Lung (tissue), 12 donors: ENCODE data around the gene ZNF431. TPM values are rescaled to one million over a fixed set of nuclear protein-coding genes. Genes with fewer than 3 reads are reported as not detected.

Experiments used
- ATAC-seq: fragments of 200-7000 bp; cut with Tn5 transposase; one replicate; pipeline ENCODE4 v1.9.1; 2020; ENCODE audit warnings: moderate number of reproducible peaks; ENCODE audit not compliant: insufficient read depth, low FRiP score
- DNase-seq, 3 donors: peaks; one replicate each; pipeline ENCODE4 v3.0.0-alpha.2; 2013 to 2017
- H3K27ac ChIP-seq, 2 donors: one replicate each; pipeline ENCODE4 v1.5.1; 2013; ENCODE audit warnings: mild to moderate bottlenecking in 2 of 2, moderate library complexity in 2 of 2, control low read depth in 1 of 2, inconsistent platforms in 1 of 2, low read depth in 1 of 2, low read length in 1 of 2
- H3K27me3 ChIP-seq, 3 donors: one replicate each; pipeline ENCODE4 v1.5.1; 2013; ENCODE audit warnings: low read length in 2 of 3; ENCODE audit not compliant: control insufficient read depth in 3 of 3, insufficient read depth in 3 of 3
- H3K36me3 ChIP-seq, 4 donors: one replicate each; pipeline ENCODE4 v1.5.1; 2013; ENCODE audit warnings: low read length in 4 of 4, mild to moderate bottlenecking in 1 of 4, moderate library complexity in 1 of 4; ENCODE audit not compliant: control insufficient read depth in 4 of 4, insufficient read depth in 4 of 4
- H3K4me1 ChIP-seq, 5 donors: one replicate each; pipeline ENCODE4 v1.5.1; 2013; ENCODE audit warnings: low read length in 5 of 5, mild to moderate bottlenecking in 2 of 5, moderate library complexity in 1 of 5; ENCODE audit not compliant: control insufficient read depth in 5 of 5, insufficient read depth in 5 of 5
- H3K4me3 ChIP-seq: one replicate; pipeline ENCODE4 v1.5.1; 2013; ENCODE audit warnings: mild to moderate bottlenecking, control low read depth, moderate library complexity
- H3K9ac ChIP-seq, 2 donors: one replicate each; pipeline ENCODE4 v1.5.1; 2013; ENCODE audit warnings: low read length in 2 of 2, control low read depth in 1 of 2; ENCODE audit not compliant: insufficient read depth in 1 of 2
- H3K9me3 ChIP-seq, 4 donors: one replicate each; pipeline ENCODE4 v1.5.1; 2013; ENCODE audit warnings: low read length in 3 of 4, mild to moderate bottlenecking in 1 of 4, moderate library complexity in 1 of 4; ENCODE audit not compliant: control insufficient read depth in 4 of 4, insufficient read depth in 3 of 4
- WGBS, 2 donors: extraction: QIAGEN DNeasy Blood & Tissue Kit; methylation state at CpG; one replicate each; pipeline ENCODE4 v1.1.7; 2013; 5-methylcytosine and 5-hydroxymethylcytosine counted together
- polyA plus RNA-seq, 2 donors: library from polyadenylated mRNA; stranded (reverse); fragments of 200-250 nt; gene quantifications; one replicate each; pipeline ENCODE4 v1.2.1, GENCODE V29; 2013
- total RNA-seq, 2 donors: library from RNA; depleted of rRNA in 1 of 2; stranded (reverse); fragments of >200 nt in 1 of 2; gene quantifications; one replicate each; pipeline ENCODE4 v1.2.1, GENCODE V29; 2014 to 2021
- TF ChIP-seq, protein P1 (sequence below): IDR thresholded peaks from 2 replicates; pipeline ENCODE4 v1.5.1; 2012; ENCODE audit warnings: mild to moderate bottlenecking; ENCODE audit errors: control extremely low read depth, extremely low read depth
- donor health status: control.
- donor health status: control.
- donor health status: Bipolar disorder and iron deficiency.
- donor health status: healthy.
- donor health status: DM: yes; HTN: yes; CAD: no.

The ZNF431 gene
- total and polyA plus RNA-seq, 4 donors, result 3.5 to 36.2 (median 19.4) TPM

DNA sequence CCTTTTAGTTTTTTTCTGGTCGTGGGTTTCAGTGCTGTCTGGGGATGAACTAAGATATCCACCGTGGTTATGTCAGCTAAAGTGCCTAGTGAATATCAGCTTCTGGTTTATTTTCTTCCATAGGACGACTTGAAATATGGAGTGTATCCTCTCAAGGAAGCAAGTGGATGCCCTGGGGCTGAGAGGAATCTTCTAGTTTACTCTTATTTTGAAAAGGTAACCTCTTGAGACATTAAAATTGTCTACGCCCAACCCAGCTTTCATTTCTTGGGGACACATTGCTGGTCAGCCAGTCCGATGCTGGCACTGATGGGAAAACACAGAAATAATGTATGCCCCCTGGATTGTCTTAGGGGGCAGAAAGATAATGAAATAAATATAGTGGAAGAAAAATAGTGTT lies 1.6 kb downstream of the ZNF431 start:
- H3K27ac ChIP-seq, result no peak overlapping the region
- TF ChIP-seq, protein P1, sequence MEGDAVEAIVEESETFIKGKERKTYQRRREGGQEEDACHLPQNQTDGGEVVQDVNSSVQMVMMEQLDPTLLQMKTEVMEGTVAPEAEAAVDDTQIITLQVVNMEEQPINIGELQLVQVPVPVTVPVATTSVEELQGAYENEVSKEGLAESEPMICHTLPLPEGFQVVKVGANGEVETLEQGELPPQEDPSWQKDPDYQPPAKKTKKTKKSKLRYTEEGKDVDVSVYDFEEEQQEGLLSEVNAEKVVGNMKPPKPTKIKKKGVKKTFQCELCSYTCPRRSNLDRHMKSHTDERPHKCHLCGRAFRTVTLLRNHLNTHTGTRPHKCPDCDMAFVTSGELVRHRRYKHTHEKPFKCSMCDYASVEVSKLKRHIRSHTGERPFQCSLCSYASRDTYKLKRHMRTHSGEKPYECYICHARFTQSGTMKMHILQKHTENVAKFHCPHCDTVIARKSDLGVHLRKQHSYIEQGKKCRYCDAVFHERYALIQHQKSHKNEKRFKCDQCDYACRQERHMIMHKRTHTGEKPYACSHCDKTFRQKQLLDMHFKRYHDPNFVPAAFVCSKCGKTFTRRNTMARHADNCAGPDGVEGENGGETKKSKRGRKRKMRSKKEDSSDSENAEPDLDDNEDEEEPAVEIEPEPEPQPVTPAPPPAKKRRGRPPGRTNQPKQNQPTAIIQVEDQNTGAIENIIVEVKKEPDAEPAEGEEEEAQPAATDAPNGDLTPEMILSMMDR, result no peak
- no peak overlapping the region for H3K4me3 ChIP-seq
- no peak overlapping the region for H3K9ac ChIP-seq
- no peaks in the 10 kb centered on the region for H3K9me3 ChIP-seq
- peaks cover 4 to 36% (median 14%) of the 10 kb centered on the region in 4 donors for H3K36me3 ChIP-seq
- ATAC-seq (no peak), DNase-seq (no peak)
- H3K4me1 ChIP-seq, result peaks cover 0 to 5% (median 2%) of the 10 kb centered on the region in 5 donors
- 83 to 92% methylated on average over 5 of the region's 5 CpGs for WGBS, 2 donors
- no peaks in the 10 kb centered on the region for H3K27me3 ChIP-seq

GRCh38 chr19:21143854-21144253 lies 2.0 kb downstream of the ZNF431 start:
- H3K27me3 ChIP-seq, result no peaks in the 10 kb centered on the region
- no peak overlapping the region for H3K9ac ChIP-seq
- no peak overlapping the region for H3K27ac ChIP-seq
- no peak for DNase-seq
- peaks cover 4 to 40% (median 17%) of the 10 kb centered on the region in 4 donors for H3K36me3 ChIP-seq
- 76 to 100% methylated on average over 1 of the region's 1 CpG for WGBS, 2 donors
- ATAC-seq, result no peak
- TF ChIP-seq, protein P1, result no peak
- H3K4me3 ChIP-seq, result no peak overlapping the region
- H3K9me3 ChIP-seq, result no peaks in the 10 kb centered on the region
- H3K4me1 ChIP-seq, result peaks cover 0 to 5% (median 2%) of the 10 kb centered on the region in 5 donors

GRCh38 chr19:21147540-21147939 lies 5.7 kb downstream of the ZNF431 start:
- H3K36me3 ChIP-seq, result peaks cover 12 to 58% (median 27%) of the 10 kb centered on the region in 4 donors
- no peak overlapping the region for H3K9ac ChIP-seq
- WGBS, 2 donors, result 92 to 93% methylated on average over 1 of the region's 1 CpG
- H3K4me1 ChIP-seq, result peaks cover 0 to 5% (median 2%) of the 10 kb centered on the region in 5 donors
- no peak for ATAC-seq
- H3K27me3 ChIP-seq, result no peaks in the 10 kb centered on the region
- no peak for DNase-seq
- H3K27ac ChIP-seq, result no peak overlapping the region
- H3K9me3 ChIP-seq, result peaks cover 0 to 3% (median 0%) of the 10 kb centered on the region in 4 donors
- H3K4me3 ChIP-seq, result no peak overlapping the region
- TF ChIP-seq, protein P1, result no peak

DNA sequence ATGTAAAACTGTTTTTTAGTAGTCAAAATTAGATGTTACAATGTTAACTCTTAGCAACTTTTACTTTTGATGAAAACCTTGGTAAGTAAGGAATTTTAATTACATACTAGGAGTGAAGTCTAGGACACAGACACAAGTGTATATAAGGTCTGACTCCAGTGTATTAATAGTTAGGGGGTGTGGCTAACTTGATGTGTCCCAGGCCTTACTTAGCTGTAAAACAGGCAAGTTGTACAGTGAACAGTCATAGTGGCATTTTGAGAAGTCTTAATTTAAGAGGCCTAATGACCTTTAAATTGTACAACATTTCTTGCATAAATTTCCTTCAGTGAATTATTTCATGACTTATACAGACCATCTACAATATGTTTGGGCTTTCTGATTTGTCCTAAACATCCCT lies 6.8 kb downstream of the ZNF431 start:
- Histone ChIP-seq H3K9ac (no peak overlapping the region), H3K27me3 (no peaks in the 10 kb centered on the region), H3K9me3 (peaks cover 0 to 3% (median 0%) of the 10 kb centered on the region in 4 donors), H3K4me1 (no peaks in the 10 kb centered on the region), H3K27ac (no peak overlapping the region), H3K36me3 (peaks cover 12 to 56% (median 27%) of the 10 kb centered on the region in 4 donors), H3K4me3 (no peak overlapping the region)
- DNase-seq (no peak), ATAC-seq (no peak)
- TF ChIP-seq, protein P1, result no peak
